ENCODE data around the gene MTFMT. TPM values are rescaled to one million over a fixed set of nuclear protein-coding genes. Genes with fewer than 3 reads are reported as not detected.

MTFMT gene
- total and polyA plus RNA-seq, 2 of the 13 experiments (the other 11 are each of a cell fraction or from before 2014, with no cell fraction given), result 9.9 to 23.2 TPM

DNA sequence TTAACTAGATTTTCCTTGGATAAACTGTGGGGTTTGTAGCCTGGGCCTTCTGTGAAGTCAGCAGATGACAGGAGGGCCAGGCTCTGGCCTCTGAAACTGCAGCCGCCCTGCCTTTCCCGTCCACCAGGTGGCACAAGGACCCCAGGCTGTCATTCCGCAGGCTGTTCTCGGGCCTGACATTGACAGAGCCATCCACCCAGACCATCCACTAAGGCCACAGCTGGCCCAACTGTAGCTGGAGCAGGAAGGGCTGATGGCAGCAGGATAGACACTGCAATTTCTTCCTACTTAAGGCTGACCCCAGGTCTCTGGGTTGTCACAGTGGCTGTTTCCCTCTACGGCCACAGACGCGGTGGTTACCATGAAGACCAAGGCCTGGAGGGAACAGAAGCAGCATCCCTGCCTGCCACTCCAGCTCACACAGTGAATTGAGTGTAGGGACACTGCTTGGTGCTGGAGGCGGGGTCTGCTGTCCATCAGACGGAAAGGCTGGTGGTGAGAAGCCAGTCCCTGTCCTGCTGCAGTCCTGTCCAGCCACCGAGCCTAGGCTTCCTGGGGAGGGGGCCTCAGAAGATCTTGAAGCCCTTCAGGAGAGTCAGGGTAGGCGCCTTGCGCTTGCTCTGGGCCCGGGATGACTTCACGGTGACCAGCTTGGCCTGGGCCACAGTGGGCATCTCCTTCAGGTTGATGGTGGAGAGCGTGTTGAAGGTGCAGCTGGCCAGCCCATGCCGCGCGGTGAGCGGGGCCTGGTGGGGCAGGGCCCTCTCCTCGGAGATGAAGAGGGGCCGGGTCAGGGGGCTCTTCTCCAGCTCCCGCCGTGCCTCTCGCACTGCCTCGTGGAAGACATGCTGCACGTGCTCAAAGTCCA lies 25.1 kb upstream of the MTFMT start (continued):
- TF ChIP-seq, protein P1, sequence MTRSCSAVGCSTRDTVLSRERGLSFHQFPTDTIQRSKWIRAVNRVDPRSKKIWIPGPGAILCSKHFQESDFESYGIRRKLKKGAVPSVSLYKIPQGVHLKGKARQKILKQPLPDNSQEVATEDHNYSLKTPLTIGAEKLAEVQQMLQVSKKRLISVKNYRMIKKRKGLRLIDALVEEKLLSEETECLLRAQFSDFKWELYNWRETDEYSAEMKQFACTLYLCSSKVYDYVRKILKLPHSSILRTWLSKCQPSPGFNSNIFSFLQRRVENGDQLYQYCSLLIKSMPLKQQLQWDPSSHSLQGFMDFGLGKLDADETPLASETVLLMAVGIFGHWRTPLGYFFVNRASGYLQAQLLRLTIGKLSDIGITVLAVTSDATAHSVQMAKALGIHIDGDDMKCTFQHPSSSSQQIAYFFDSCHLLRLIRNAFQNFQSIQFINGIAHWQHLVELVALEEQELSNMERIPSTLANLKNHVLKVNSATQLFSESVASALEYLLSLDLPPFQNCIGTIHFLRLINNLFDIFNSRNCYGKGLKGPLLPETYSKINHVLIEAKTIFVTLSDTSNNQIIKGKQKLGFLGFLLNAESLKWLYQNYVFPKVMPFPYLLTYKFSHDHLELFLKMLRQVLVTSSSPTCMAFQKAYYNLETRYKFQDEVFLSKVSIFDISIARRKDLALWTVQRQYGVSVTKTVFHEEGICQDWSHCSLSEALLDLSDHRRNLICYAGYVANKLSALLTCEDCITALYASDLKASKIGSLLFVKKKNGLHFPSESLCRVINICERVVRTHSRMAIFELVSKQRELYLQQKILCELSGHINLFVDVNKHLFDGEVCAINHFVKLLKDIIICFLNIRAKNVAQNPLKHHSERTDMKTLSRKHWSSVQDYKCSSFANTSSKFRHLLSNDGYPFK (CRISPR knock-in tag; IDR thresholded peaks at IDR 0.05; ENCODE audit: borderline replicate concordance), result no peak
- TF ChIP-seq FOSL2 (CRISPR knock-in tag; IDR thresholded peaks at IDR 0.05) (peak; percentile 64; the same call in 1 of the 2 replicates), NCOA1 (CRISPR knock-in tag; IDR thresholded peaks at IDR 0.05) (no peak; the same call in 1 of the 2 replicates), ZNF672 (CRISPR knock-in tag; IDR thresholded peaks at IDR 0.05) (no peak), NFYB (CRISPR knock-in tag; IDR thresholded peaks at IDR 0.05) (no peak), ZNF549 (CRISPR knock-in tag; IDR thresholded peaks at IDR 0.05) (no peak), ZNF329 (CRISPR knock-in tag; IDR thresholded peaks at IDR 0.05; ENCODE audit: low read depth) (no peak), CAMTA2 (CRISPR knock-in tag; IDR thresholded peaks at IDR 0.05; ENCODE audit: borderline replicate concordance) (no peak), PRPF4 (IDR thresholded peaks at IDR 0.05; ENCODE audit: low read depth, low read length, poor library complexity, severe bottlenecking) (no peak), SNRNP70 (IDR thresholded peaks at IDR 0.05; ENCODE audit: low read depth, low read length) (no peak), GATAD2A (CRISPR knock-in tag; IDR thresholded peaks at IDR 0.05) (peak; percentile 44; the same call in 1 of the 2 replicates), DMAP1 (CRISPR knock-in tag; IDR thresholded peaks at IDR 0.05) (no peak), RAD51 (IDR thresholded peaks at IDR 0.05; ENCODE audit: borderline replicate concordance) (no peak), ZNF562 (CRISPR knock-in tag; IDR thresholded peaks at IDR 0.05; ENCODE audit: borderline replicate concordance) (no peak), IRX3 (CRISPR knock-in tag; IDR thresholded peaks at IDR 0.05; ENCODE audit: borderline replicate concordance, low read depth) (no peak), ZNF761 (CRISPR knock-in tag; conservative IDR thresholded peaks at IDR 0.05) (peak; percentile 79; the same call in 1 of the 2 replicates), GFI1 (CRISPR knock-in tag; IDR thresholded peaks at IDR 0.05; ENCODE audit: borderline replicate concordance) (peak; percentile 54), CEBPG (CRISPR knock-in tag; IDR thresholded peaks at IDR 0.05) (peak; percentile 34; the same call in 1 of the 2 replicates), EEA1 (CRISPR knock-in tag; IDR thresholded peaks at IDR 0.05; ENCODE audit: borderline replicate concordance) (no peak), YEATS4 (CRISPR knock-in tag; IDR thresholded peaks at IDR 0.05; ENCODE audit: borderline replicate concordance) (no peak)
- TF ChIP-seq, protein P2, sequence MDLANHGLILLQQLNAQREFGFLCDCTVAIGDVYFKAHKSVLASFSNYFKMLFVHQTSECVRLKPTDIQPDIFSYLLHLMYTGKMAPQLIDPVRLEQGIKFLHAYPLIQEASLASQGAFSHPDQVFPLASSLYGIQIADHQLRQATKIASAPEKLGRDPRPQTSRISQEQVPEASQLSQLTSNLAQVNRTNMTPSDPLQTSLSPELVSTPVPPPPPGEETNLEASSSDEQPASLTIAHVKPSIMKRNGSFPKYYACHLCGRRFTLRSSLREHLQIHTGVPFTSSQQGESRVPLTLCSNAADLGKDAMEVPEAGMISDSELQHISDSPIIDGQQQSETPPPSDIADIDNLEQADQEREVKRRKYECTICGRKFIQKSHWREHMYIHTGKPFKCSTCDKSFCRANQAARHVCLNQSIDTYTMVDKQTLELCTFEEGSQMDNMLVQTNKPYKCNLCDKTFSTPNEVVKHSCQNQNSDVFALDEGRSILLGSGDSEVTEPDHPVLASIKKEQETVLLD (CRISPR knock-in tag; IDR thresholded peaks at IDR 0.05; ENCODE audit: low read depth), result no peak
- TF ChIP-seq, protein P3, sequence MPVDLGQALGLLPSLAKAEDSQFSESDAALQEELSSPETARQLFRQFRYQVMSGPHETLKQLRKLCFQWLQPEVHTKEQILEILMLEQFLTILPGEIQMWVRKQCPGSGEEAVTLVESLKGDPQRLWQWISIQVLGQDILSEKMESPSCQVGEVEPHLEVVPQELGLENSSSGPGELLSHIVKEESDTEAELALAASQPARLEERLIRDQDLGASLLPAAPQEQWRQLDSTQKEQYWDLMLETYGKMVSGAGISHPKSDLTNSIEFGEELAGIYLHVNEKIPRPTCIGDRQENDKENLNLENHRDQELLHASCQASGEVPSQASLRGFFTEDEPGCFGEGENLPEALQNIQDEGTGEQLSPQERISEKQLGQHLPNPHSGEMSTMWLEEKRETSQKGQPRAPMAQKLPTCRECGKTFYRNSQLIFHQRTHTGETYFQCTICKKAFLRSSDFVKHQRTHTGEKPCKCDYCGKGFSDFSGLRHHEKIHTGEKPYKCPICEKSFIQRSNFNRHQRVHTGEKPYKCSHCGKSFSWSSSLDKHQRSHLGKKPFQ (CRISPR knock-in tag; IDR thresholded peaks at IDR 0.05; ENCODE audit: insufficient replicate concordance), result no peak
- TF ChIP-seq, protein P4, sequence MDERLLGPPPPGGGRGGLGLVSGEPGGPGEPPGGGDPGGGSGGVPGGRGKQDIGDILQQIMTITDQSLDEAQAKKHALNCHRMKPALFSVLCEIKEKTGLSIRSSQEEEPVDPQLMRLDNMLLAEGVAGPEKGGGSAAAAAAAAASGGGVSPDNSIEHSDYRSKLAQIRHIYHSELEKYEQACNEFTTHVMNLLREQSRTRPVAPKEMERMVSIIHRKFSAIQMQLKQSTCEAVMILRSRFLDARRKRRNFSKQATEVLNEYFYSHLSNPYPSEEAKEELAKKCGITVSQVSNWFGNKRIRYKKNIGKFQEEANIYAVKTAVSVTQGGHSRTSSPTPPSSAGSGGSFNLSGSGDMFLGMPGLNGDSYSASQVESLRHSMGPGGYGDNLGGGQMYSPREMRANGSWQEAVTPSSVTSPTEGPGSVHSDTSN (CRISPR knock-in tag; IDR thresholded peaks at IDR 0.05), result no peak
